ENCODE data around the gene PSMA2. TPM values are rescaled to one million over a fixed set of nuclear protein-coding genes. Genes with fewer than 3 reads are reported as not detected.

PSMA2 gene
- polyA plus RNA-seq, 3 donors: 51.8 to 294 (median 283) TPM

DNA sequence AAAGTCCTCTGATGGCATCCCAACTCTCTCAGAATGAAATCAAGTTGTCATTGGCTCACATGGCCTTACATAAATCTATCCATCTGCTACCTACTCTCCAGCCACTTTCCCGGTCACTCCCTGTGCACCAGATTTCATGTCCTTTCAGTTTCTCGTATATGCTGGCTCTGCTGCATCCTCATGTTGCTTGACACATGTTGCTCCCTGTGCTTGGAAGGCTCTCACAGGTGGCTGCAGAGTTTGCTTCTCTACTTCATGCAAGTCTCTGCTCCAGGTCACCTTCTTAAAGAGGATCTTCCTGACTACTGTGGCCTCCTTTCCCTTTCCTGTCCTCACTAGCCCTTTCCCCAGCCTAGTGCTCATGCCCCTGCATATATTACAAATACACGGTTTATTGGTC lies 48.5 kb upstream of the PSMA2 start:
- 90% methylated on average over 2 of the region's 3 CpGs for WGBS (ENCODE audit: insufficient coverage)
- Histone ChIP-seq H3K36me3 (replicated peaks in 1 of 2; ENCODE audit: control insufficient read depth in 1 of 2, insufficient read depth in 2 of 2, low read length in 2 of 2) (no peaks in the 10 kb centered on the region), H3K27me3 (ENCODE audit: control insufficient read depth in 2 of 2, insufficient read depth in 2 of 2, low read length in 2 of 2) (no peaks in the 10 kb centered on the region), H3K79me2 (ENCODE audit: insufficient read depth, low read length) (no peaks in the 10 kb centered on the region), H4K20me1 (ENCODE audit: insufficient read depth, low read length) (no peaks in the 10 kb centered on the region), H3K9ac (ENCODE audit: insufficient read depth, low read length, poor library complexity, severe bottlenecking) (no peak overlapping the region), H3K4me1 (ENCODE audit: control insufficient read depth in 1 of 2, insufficient read depth in 2 of 2, low read length in 2 of 2) (no peaks in the 10 kb centered on the region), H3K4me3 (replicated peaks in 1 of 3; ENCODE audit: low read depth in 2 of 3, low read length in 3 of 3) (no peak overlapping the region), H3K9me3 (replicated peaks in 1 of 2; ENCODE audit: control insufficient read depth in 1 of 2, insufficient read depth in 1 of 2, low read length in 2 of 2) (no peaks in the 10 kb centered on the region), H2AFZ (ENCODE audit: insufficient read depth, low read depth, low read length, poor library complexity, severe bottlenecking) (no peak overlapping the region), H3K4me2 (replicated peaks; ENCODE audit: extremely low read depth, low read length, poor library complexity, severe bottlenecking) (no peak overlapping the region), H3K27ac (ENCODE audit: low read depth in 1 of 2, low read length in 2 of 2) (no peak overlapping the region)
- Mint-ChIP-seq H3K27ac (no peak overlapping the region), H3K36me3 (no peaks in the 10 kb centered on the region), H3K4me1 (no peaks in the 10 kb centered on the region), H3K4me3 (no peak overlapping the region), H3K27me3 (ENCODE audit: low read depth in 3 of 3) (peaks cover 0 to 2% (median 2%) of the 10 kb centered on the region in 3 donors), H3K9me3 (peaks cover 0 to 9% (median 7%) of the 10 kb centered on the region in 7 donors)
- TF ChIP-seq, protein P1, sequence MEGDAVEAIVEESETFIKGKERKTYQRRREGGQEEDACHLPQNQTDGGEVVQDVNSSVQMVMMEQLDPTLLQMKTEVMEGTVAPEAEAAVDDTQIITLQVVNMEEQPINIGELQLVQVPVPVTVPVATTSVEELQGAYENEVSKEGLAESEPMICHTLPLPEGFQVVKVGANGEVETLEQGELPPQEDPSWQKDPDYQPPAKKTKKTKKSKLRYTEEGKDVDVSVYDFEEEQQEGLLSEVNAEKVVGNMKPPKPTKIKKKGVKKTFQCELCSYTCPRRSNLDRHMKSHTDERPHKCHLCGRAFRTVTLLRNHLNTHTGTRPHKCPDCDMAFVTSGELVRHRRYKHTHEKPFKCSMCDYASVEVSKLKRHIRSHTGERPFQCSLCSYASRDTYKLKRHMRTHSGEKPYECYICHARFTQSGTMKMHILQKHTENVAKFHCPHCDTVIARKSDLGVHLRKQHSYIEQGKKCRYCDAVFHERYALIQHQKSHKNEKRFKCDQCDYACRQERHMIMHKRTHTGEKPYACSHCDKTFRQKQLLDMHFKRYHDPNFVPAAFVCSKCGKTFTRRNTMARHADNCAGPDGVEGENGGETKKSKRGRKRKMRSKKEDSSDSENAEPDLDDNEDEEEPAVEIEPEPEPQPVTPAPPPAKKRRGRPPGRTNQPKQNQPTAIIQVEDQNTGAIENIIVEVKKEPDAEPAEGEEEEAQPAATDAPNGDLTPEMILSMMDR (IDR thresholded peaks at IDR 0.05): no peak
- DNase-seq: no peak
- intact Hi-C loops (cut with micrococcal nuclease): no loop called here

DNA sequence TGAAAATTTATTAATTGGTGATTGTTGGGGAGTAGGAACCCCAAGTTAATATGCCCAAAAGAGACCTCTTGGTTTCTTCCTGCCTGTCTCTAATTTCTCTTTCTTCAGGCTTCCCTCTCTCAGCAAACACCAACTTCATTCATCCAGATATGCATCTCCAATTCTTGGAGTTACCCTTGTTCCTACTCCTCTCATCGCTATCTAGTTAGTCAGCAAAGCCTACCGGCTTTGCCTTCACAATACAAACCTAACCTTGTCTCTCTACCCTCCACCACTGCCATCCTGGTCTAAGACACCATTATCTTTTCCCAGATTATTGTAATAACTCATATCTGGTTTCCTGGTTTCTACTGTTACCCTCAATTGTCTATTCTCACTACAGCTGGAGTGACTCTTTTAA lies 48.1 kb upstream of the PSMA2 start:
- TF ChIP-seq, protein P1 (IDR thresholded peaks at IDR 0.05): no peak
- no peak overlapping the region for H3K9ac ChIP-seq (ENCODE audit: insufficient read depth, low read length, poor library complexity, severe bottlenecking)
- intact Hi-C loops (cut with micrococcal nuclease): no loop called here
- H3K27me3 Mint-ChIP-seq (ENCODE audit: low read depth in 3 of 3): peaks cover 0 to 4% (median 2%) of the 10 kb centered on the region in 3 donors
- no peaks in the 10 kb centered on the region for H3K27me3 ChIP-seq (ENCODE audit: control insufficient read depth in 2 of 2, insufficient read depth in 2 of 2, low read length in 2 of 2)
- H3K36me3 ChIP-seq (replicated peaks in 1 of 2; ENCODE audit: control insufficient read depth in 1 of 2, insufficient read depth in 2 of 2, low read length in 2 of 2): no peaks in the 10 kb centered on the region
- H3K9me3 Mint-ChIP-seq: peaks cover 0 to 9% (median 6%) of the 10 kb centered on the region in 7 donors
- H2AFZ ChIP-seq (ENCODE audit: insufficient read depth, low read depth, low read length, poor library complexity, severe bottlenecking): no peak overlapping the region
- H3K9me3 ChIP-seq (replicated peaks in 1 of 2; ENCODE audit: control insufficient read depth in 1 of 2, insufficient read depth in 1 of 2, low read length in 2 of 2): no peaks in the 10 kb centered on the region
- no peaks in the 10 kb centered on the region for H3K4me1 ChIP-seq (ENCODE audit: control insufficient read depth in 1 of 2, insufficient read depth in 2 of 2, low read length in 2 of 2)
- H3K4me1 Mint-ChIP-seq: no peaks in the 10 kb centered on the region
- H3K4me3 ChIP-seq (replicated peaks in 1 of 3; ENCODE audit: low read depth in 2 of 3, low read length in 3 of 3): no peak overlapping the region
- no peak overlapping the region for H3K27ac Mint-ChIP-seq
- DNase-seq: no peak
- H3K36me3 Mint-ChIP-seq: no peaks in the 10 kb centered on the region
- H3K4me3 Mint-ChIP-seq: no peak overlapping the region
- H3K4me2 ChIP-seq (replicated peaks; ENCODE audit: extremely low read depth, low read length, poor library complexity, severe bottlenecking): no peak overlapping the region
- H3K27ac ChIP-seq (ENCODE audit: low read depth in 1 of 2, low read length in 2 of 2): no peak overlapping the region
- 100% methylated on average over 2 of the region's 2 CpGs for WGBS (ENCODE audit: insufficient coverage)
- H3K79me2 ChIP-seq (ENCODE audit: insufficient read depth, low read length): no peaks in the 10 kb centered on the region
- H4K20me1 ChIP-seq (ENCODE audit: insufficient read depth, low read length): no peaks in the 10 kb centered on the region
